Measurements from ENCODE around the gene PEX3. TPM values are rescaled to one million over a fixed set of nuclear protein-coding genes. Genes with fewer than 3 reads are reported as not detected.

PEX3 gene
- total RNA-seq, 1 experiment from 2014 or later = 23.8 TPM

DNA sequence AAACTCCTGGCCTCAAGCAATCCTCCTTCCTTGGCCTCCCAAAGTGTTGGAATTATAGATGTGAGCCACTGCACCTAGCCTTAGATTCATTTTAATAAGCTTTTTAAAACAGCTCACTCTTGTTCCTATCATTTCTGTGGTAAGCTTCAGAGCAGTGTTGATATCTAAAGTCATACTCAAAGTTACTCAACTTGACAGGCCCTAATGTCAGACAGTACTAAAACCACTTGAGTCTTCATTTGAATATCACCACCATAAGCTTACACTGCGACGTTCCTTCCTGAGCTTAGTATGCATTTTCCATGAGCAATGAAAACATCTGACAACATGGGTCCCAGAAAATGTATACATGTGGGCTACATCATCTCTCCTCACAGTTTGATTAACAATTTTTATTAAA, 54.9 kb downstream of the PEX3 start:
- no TSS peak for BruUV-seq (replicated peaks)
- no peak for TF ChIP-seq EZH2phosphoT487 (IDR thresholded peaks at IDR 0.05; ENCODE audit: borderline replicate concordance, low read length)
- TF ChIP-seq EZH2 (IDR thresholded peaks at IDR 0.05; ENCODE audit: low read length, unreplicated experiment) = no peak
- TF ChIP-seq, protein P1, sequence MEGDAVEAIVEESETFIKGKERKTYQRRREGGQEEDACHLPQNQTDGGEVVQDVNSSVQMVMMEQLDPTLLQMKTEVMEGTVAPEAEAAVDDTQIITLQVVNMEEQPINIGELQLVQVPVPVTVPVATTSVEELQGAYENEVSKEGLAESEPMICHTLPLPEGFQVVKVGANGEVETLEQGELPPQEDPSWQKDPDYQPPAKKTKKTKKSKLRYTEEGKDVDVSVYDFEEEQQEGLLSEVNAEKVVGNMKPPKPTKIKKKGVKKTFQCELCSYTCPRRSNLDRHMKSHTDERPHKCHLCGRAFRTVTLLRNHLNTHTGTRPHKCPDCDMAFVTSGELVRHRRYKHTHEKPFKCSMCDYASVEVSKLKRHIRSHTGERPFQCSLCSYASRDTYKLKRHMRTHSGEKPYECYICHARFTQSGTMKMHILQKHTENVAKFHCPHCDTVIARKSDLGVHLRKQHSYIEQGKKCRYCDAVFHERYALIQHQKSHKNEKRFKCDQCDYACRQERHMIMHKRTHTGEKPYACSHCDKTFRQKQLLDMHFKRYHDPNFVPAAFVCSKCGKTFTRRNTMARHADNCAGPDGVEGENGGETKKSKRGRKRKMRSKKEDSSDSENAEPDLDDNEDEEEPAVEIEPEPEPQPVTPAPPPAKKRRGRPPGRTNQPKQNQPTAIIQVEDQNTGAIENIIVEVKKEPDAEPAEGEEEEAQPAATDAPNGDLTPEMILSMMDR (conservative IDR thresholded peaks at IDR 0.05; ENCODE audit: low read depth, low read length) = no peak
- H3K4me1 ChIP-seq (ENCODE audit: insufficient read depth, low read length) = peaks cover 9% of the 10 kb centered on the region
- no peaks in the 10 kb centered on the region for H3F3A ChIP-seq (ENCODE audit: low read length, unreplicated experiment)
- no peak overlapping the region for H2AFZ ChIP-seq (ENCODE audit: low read length)
- H3K9me2 ChIP-seq (replicated peaks; ENCODE audit: low read length) = no peaks in the 10 kb centered on the region
- no peak overlapping the region for H3K4me3 ChIP-seq (ENCODE audit: low read length)
- ChIA-PET POLR2A (ENCODE audit: unreplicated experiment) (no interaction called here), CTCF (no interaction called here)
- H3K27me3 ChIP-seq (ENCODE audit: low read length) = no peaks in the 10 kb centered on the region
- intact Hi-C loops (cut with micrococcal nuclease) = no loop called here
- H3K27ac ChIP-seq (ENCODE audit: low read length) = no peak overlapping the region
- no peak overlapping the region for H3K9ac ChIP-seq (ENCODE audit: low read length)
- no peak for ATAC-seq
- peaks cover 27% of the 10 kb centered on the region for H3K79me2 ChIP-seq (ENCODE audit: low read length)
- H3K36me3 ChIP-seq (ENCODE audit: low read depth, low read length) = peaks cover 20% of the 10 kb centered on the region
- no peak for DNase-seq
- H3K4me2 ChIP-seq (ENCODE audit: low read length) = no peak overlapping the region
- H3K9me3 ChIP-seq (ENCODE audit: low read length) = no peaks in the 10 kb centered on the region
- 0 out of 2 replicates have a peak, but pooled peaks cover 3% of the 10 kb centered on the region for H4K20me1 ChIP-seq (ENCODE audit: low read length)

DNA sequence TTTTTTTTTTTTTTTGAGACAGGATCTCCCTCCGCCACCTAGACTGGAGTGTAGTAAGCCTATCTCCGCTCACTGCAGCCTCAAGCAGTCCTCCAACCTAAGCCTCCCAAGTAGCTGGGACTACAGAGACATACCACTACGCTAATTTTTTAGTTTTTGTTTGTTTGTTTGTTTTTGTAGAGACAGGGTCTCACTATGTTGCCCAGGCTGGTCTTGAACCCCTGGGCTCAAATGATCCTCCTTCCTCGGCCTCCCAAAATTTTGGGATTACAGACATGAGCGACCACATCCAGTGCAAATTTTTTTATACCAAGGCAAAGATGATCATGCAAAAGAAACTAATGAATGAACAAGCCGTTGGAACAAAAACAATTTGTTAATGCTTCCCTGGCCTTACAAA, 55.6 kb downstream of the PEX3 start:
- CTCF ChIA-PET = no interaction called here

DNA sequence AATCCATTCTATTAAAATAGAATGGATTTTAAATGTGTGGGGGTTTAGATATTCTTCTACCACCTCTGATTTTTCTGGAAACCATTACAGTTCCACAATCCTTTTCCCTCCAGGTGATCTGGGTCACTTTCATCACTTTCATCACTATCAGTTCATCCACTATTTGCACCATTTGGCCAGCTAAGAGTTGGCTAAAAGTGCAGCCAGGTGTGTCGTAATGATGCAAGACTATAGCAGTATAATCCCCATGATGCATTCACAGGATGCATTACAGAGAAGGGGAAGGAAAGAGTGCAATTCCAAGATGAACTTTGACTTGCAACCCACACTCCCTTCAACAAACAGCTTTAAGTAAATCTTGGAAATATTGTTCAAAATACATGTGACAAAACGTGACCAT, 56.0 kb downstream of the PEX3 start:
- Histone ChIP-seq H3K9ac (ENCODE audit: low read length) (no peak overlapping the region), H3F3A (ENCODE audit: low read length, unreplicated experiment) (no peaks in the 10 kb centered on the region), H3K36me3 (ENCODE audit: low read depth, low read length) (peaks cover 14% of the 10 kb centered on the region), H3K79me2 (ENCODE audit: low read length) (peaks cover 35% of the 10 kb centered on the region), H3K4me3 (ENCODE audit: low read length) (no peak overlapping the region), H2AFZ (ENCODE audit: low read length) (no peak overlapping the region), H3K27ac (ENCODE audit: low read length) (no peak overlapping the region), H3K4me1 (ENCODE audit: insufficient read depth, low read length) (peaks cover 15% of the 10 kb centered on the region), H3K27me3 (ENCODE audit: low read length) (no peaks in the 10 kb centered on the region), H3K4me2 (ENCODE audit: low read length) (no peak overlapping the region), H3K9me3 (ENCODE audit: low read length) (no peaks in the 10 kb centered on the region), H4K20me1 (ENCODE audit: low read length) (0 out of 2 replicates have a peak, but pooled peaks cover 3% of the 10 kb centered on the region), H3K9me2 (replicated peaks; ENCODE audit: low read length) (no peaks in the 10 kb centered on the region)
- ChIA-PET POLR2A (ENCODE audit: unreplicated experiment) (no interaction called here), CTCF (no interaction called here)
- BruUV-seq (replicated peaks) = no TSS peak
- intact Hi-C loops (cut with micrococcal nuclease) = no loop called here
- DNase-seq (no peak), ATAC-seq (no peak)
- TF ChIP-seq, protein P1 (conservative IDR thresholded peaks at IDR 0.05; ENCODE audit: low read depth, low read length) = no peak
- TF ChIP-seq EZH2phosphoT487 (IDR thresholded peaks at IDR 0.05; ENCODE audit: borderline replicate concordance, low read length) (no peak), EZH2 (IDR thresholded peaks at IDR 0.05; ENCODE audit: low read length, unreplicated experiment) (no peak)

More for the DNA sequence above, 55.6 kb downstream of the PEX3 start:
- ATAC-seq (no peak), DNase-seq (no peak)
- Histone ChIP-seq H3F3A (ENCODE audit: low read length, unreplicated experiment) (no peaks in the 10 kb centered on the region), H3K4me1 (ENCODE audit: insufficient read depth, low read length) (peaks cover 14% of the 10 kb centered on the region), H2AFZ (ENCODE audit: low read length) (no peak overlapping the region), H4K20me1 (ENCODE audit: low read length) (0 out of 2 replicates have a peak, but pooled peaks cover 3% of the 10 kb centered on the region), H3K27ac (ENCODE audit: low read length) (no peak overlapping the region), H3K9me2 (replicated peaks; ENCODE audit: low read length) (no peaks in the 10 kb centered on the region), H3K9me3 (ENCODE audit: low read length) (no peaks in the 10 kb centered on the region), H3K4me2 (ENCODE audit: low read length) (no peak overlapping the region), H3K79me2 (ENCODE audit: low read length) (peaks cover 33% of the 10 kb centered on the region), H3K9ac (ENCODE audit: low read length) (no peak overlapping the region), H3K27me3 (ENCODE audit: low read length) (no peaks in the 10 kb centered on the region), H3K4me3 (ENCODE audit: low read length) (no peak overlapping the region), H3K36me3 (ENCODE audit: low read depth, low read length) (peaks cover 19% of the 10 kb centered on the region)
- TF ChIP-seq EZH2phosphoT487 (IDR thresholded peaks at IDR 0.05; ENCODE audit: borderline replicate concordance, low read length) = no peak
- no peak for TF ChIP-seq EZH2 (IDR thresholded peaks at IDR 0.05; ENCODE audit: low read length, unreplicated experiment)
- TF ChIP-seq, protein P1 (conservative IDR thresholded peaks at IDR 0.05; ENCODE audit: low read depth, low read length) = no peak
- POLR2A ChIA-PET (ENCODE audit: unreplicated experiment) = no interaction called here
- BruUV-seq (replicated peaks) = no TSS peak
- intact Hi-C loops (cut with micrococcal nuclease) = no loop called here
